Loucy (cell line): ENCODE measurements around the gene MRPL33.

Experiments used
- H2AFZ ChIP-seq: fragments of 200-600 bp; sonication (generic); 2 replicates; pipeline ENCODE4 v1.6.0; 2016; ENCODE audit warnings: antibody characterized with exemption, mild to moderate bottlenecking, low read length, moderate library complexity
- H3F3A ChIP-seq: fragments of 200-600 bp; 2 replicates; pipeline ENCODE4 v1.6.0; 2016; ENCODE audit warnings: antibody characterized with exemption, low read depth, mild to moderate bottlenecking
- H3K27me3 ChIP-seq: fragments of 200-600 bp; sonication (generic); 2 replicates; pipeline ENCODE4 v1.6.1; 2014; ENCODE audit warnings: low read length, mild to moderate bottlenecking; ENCODE audit not compliant: insufficient read depth, poor library complexity, severe bottlenecking
- H3K36me3 ChIP-seq: fragments of 200-600 bp; sonication (generic); 2 replicates; pipeline ENCODE4 v1.6.1; 2016; ENCODE audit warnings: low read length; ENCODE audit not compliant: insufficient read depth
- H3K4me1 ChIP-seq: fragments of 200-600 bp; sonication (generic); 2 replicates; pipeline ENCODE4 v1.5.1; 2014; ENCODE audit warnings: low read length, mild to moderate bottlenecking; ENCODE audit not compliant: insufficient read depth, poor library complexity, severe bottlenecking
- H3K4me2 ChIP-seq: fragments of 200-600 bp; sonication (generic); 2 replicates; pipeline ENCODE4 v1.6.0; 2014; ENCODE audit warnings: antibody characterized with exemption, low read length, low read depth, mild to moderate bottlenecking; ENCODE audit not compliant: poor library complexity, severe bottlenecking
- H3K4me3 ChIP-seq: fragments of 200-600 bp; sonication (generic); 2 replicates; pipeline ENCODE4 v1.5.1; 2014; ENCODE audit warnings: low read length, mild to moderate bottlenecking, mixed read lengths; ENCODE audit not compliant: poor library complexity, severe bottlenecking
- H3K79me2 ChIP-seq: fragments of 200-600 bp; sonication (generic); 2 replicates; pipeline ENCODE4 v1.6.1; 2014; ENCODE audit warnings: low read length; ENCODE audit not compliant: insufficient read depth
- H3K9ac ChIP-seq: fragments of 200-600 bp; sonication (generic); 2 replicates; pipeline ENCODE4 v1.6.0; 2014; ENCODE audit warnings: mild to moderate bottlenecking, low read depth, low read length, moderate library complexity; ENCODE audit not compliant: poor library complexity, severe bottlenecking
- H3K9me2 ChIP-seq: fragments of 200-600 bp; sonication (generic); replicated peaks from 2 replicates; pipeline ENCODE4 v1.6.1; 2016; ENCODE audit warnings: low read depth, low read length, mixed read lengths
- H3K9me3 ChIP-seq: fragments of 200-600 bp; sonication (generic); 2 replicates; pipeline ENCODE4 v1.6.1; 2014; ENCODE audit warnings: mild to moderate bottlenecking, antibody characterized with exemption, low read length, low read depth; ENCODE audit not compliant: insufficient read depth
- H4K20me1 ChIP-seq: fragments of 200-600 bp; sonication (generic); 2 replicates; pipeline ENCODE4 v1.6.0; 2014; ENCODE audit warnings: antibody characterized with exemption, low read length, mild to moderate bottlenecking; ENCODE audit not compliant: insufficient read depth, poor library complexity, severe bottlenecking
- CTCF ChIP-seq: fragments of 200-600 bp; sonication (generic); conservative IDR thresholded peaks from 2 replicates; pipeline ENCODE4 v1.5.1; 2014; ENCODE audit warnings: mild to moderate bottlenecking, antibody characterized with exemption, low read length
- EZH2phosphoT487 ChIP-seq: fragments of 200-600 bp; IDR thresholded peaks from 2 replicates; pipeline ENCODE4 v1.6.1; 2018; ENCODE audit warnings: antibody characterized with exemption, mild to moderate bottlenecking, moderate library complexity, borderline replicate concordance

Gene MRPL33

GRCh38 chr2:27730261-27730662, 41.3 kb upstream of the MRPL33 start:
- Histone ChIP-seq H3K36me3 (no peaks in the 10 kb centered on the region), H3K9me2 (no peaks in the 10 kb centered on the region), H3K79me2 (no peaks in the 10 kb centered on the region), H2AFZ (no peak overlapping the region; the same call in 1 of the 2 replicates), H3K27me3 (no peaks in the 10 kb centered on the region), H3K4me2 (no peak overlapping the region), H3F3A (no peaks in the 10 kb centered on the region), H3K9ac (no peak overlapping the region), H4K20me1 (no peaks in the 10 kb centered on the region), H3K4me3 (no peak overlapping the region), H3K4me1 (no peaks in the 10 kb centered on the region), H3K9me3 (no peaks in the 10 kb centered on the region)
- TF ChIP-seq CTCF (no peak), EZH2phosphoT487 (no peak)

GRCh38 chr2:27730980-27731691, 40.4 kb upstream of the MRPL33 start:
- Histone ChIP-seq H4K20me1 (no peaks in the 10 kb centered on the region), H3K9ac (no peak overlapping the region), H3K9me2 (no peaks in the 10 kb centered on the region), H3K27me3 (no peaks in the 10 kb centered on the region), H3K9me3 (no peaks in the 10 kb centered on the region), H3F3A (no peaks in the 10 kb centered on the region), H3K4me2 (no peak overlapping the region), H3K79me2 (no peaks in the 10 kb centered on the region), H3K4me3 (no peak overlapping the region), H3K4me1 (no peaks in the 10 kb centered on the region), H3K36me3 (no peaks in the 10 kb centered on the region), H2AFZ (no peak overlapping the region)
- TF ChIP-seq CTCF (no peak), EZH2phosphoT487 (no peak)

GRCh38 chr2:27734305-27734704, 37.2 kb upstream of the MRPL33 start:
- Histone ChIP-seq H3K4me1 (no peaks in the 10 kb centered on the region), H3F3A (no peaks in the 10 kb centered on the region), H3K4me2 (no peak overlapping the region), H3K9me2 (no peaks in the 10 kb centered on the region), H4K20me1 (no peaks in the 10 kb centered on the region), H3K27me3 (no peaks in the 10 kb centered on the region), H2AFZ (no peak overlapping the region), H3K79me2 (no peaks in the 10 kb centered on the region), H3K9ac (no peak overlapping the region), H3K36me3 (no peaks in the 10 kb centered on the region), H3K4me3 (no peak overlapping the region), H3K9me3 (no peaks in the 10 kb centered on the region)
- TF ChIP-seq CTCF (no peak), EZH2phosphoT487 (no peak)
